SJCRH30 (cell line): ENCODE results near the gene DPP10. TPM values are rescaled to one million over a fixed set of nuclear protein-coding genes. Genes with fewer than 3 reads are reported as not detected.
"Not testable (repeated sequence)": the region's sequence is repeated elsewhere in the genome, so short reads cannot be mapped to it uniquely, and the experiment has no call there.

Source experiments
- DNase-seq, 2 experiments: peaks; one replicate each; pipeline ENCODE4 v3.0.0-alpha.2; 2015 to 2020
- H3K27ac ChIP-seq: fragments of 250-450 bp; sonication (Bioruptor Pico); 2 replicates; pipeline ENCODE4 v1.5.1; 2020; ENCODE audit warnings: mild to moderate bottlenecking, moderate library complexity
- H3K27me3 ChIP-seq: fragments of 250-450 bp; sonication (Bioruptor Pico); 2 replicates; pipeline ENCODE4 v1.5.1; 2020; ENCODE audit warnings: mild to moderate bottlenecking, moderate library complexity
- H3K36me3 ChIP-seq: fragments of 250-450 bp; sonication (Bioruptor Pico); 2 replicates; pipeline ENCODE4 v1.5.1; 2020; ENCODE audit warnings: mild to moderate bottlenecking, moderate library complexity
- H3K4me1 ChIP-seq: fragments of 250-450 bp; sonication (Bioruptor Pico); 2 replicates; pipeline ENCODE4 v1.5.1; 2020; ENCODE audit warnings: mild to moderate bottlenecking, moderate library complexity
- H3K4me3 ChIP-seq: fragments of 250-450 bp; sonication (Bioruptor Pico); 2 replicates; pipeline ENCODE4 v1.5.1; 2020; ENCODE audit warnings: mild to moderate bottlenecking, moderate library complexity
- H3K9me3 ChIP-seq: fragments of 250-450 bp; sonication (Bioruptor Pico); replicated peaks from 2 replicates; pipeline ENCODE4 v1.5.1; 2020; ENCODE audit warnings: mild to moderate bottlenecking, moderate library complexity
- total RNA-seq: library from RNA; depleted of rRNA; stranded (reverse); fragments of >200 nt; shearing (Covaris generic); gene quantifications from 2 replicates; pipeline ENCODE4 v1.2.3, GENCODE V29; 2014; rRNA removed

DPP10 gene
- total RNA-seq: not detected in 2 replicates

DNA sequence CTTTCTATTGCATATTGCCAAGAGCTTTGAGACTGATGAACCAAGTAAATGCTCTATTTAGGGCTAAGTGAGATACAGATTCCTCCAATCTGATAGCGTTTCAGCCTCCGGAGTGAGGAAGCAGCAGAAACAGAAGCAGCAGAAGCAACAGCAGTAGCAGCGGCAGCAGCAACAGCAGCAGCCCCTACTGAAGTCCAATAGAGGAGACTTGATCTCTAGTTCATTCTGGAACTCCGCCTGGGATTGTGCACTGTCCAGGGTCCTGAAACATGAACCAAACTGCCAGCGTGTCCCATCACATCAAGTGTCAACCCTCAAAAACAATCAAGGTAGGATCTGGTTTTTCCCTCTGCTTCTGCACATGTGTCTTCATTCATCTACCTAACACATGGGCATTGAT lies at the start of gene DPP10:
Gene DPP10 (plus strand): TSS at position 132 of the 400 bp plus-strand sequence.
- DNase-seq: peak; percentile 59 to 79
- no peak within 1 kb of the TSS for H3K27ac ChIP-seq
- no peak within 1 kb of the TSS for H3K4me3 ChIP-seq
- no peaks in the 10 kb centered on the region for H3K4me1 ChIP-seq
- no peaks in the 10 kb centered on the region for H3K9me3 ChIP-seq
- H3K36me3 ChIP-seq: no peaks in the 10 kb centered on the region
- H3K27me3 ChIP-seq: no peaks in the 10 kb centered on the region

- H3K27me3 ChIP-seq: no peaks in the 10 kb centered on the region
- H3K27ac ChIP-seq: no peak overlapping the region
- no peaks in the 10 kb centered on the region for H3K4me1 ChIP-seq
- no peaks in the 10 kb centered on the region for H3K9me3 ChIP-seq
- no peaks in the 10 kb centered on the region for H3K36me3 ChIP-seq
- H3K4me3 ChIP-seq: no peak overlapping the region
- no peak for DNase-seq
Observed at GRCh38 chr2:114400890-114401289, 41.6 kb upstream of the DPP10 start.

- Histone ChIP-seq H3K4me1 (no peaks in the 10 kb centered on the region), H3K27me3 (no peaks in the 10 kb centered on the region), H3K9me3 (no peaks in the 10 kb centered on the region), H3K27ac (no peak overlapping the region), H3K36me3 (no peaks in the 10 kb centered on the region), H3K4me3 (no peak overlapping the region)
- no peak for DNase-seq
Observed at GRCh38 chr2:114405247-114406116, 37.0 kb upstream of the DPP10 start.

DNA sequence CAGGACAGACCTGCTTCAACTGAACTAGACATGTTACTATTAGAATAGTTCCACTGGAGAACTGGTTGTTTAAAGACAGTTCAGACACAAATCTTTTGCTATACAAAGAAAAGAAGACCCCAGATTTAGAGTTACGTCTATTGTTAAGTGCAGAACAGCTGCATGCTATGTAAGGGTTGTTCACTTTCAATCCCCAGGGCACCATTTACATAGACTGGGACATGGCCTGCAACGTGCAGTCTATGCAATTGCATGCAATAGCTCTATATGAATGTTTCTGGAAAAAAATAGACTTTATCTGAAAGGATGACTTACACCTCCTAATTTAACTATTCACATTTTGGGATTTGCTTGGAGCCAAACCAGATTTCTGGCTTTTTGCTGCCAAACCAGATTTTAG lies 36.1 kb upstream of the DPP10 start:
- Histone ChIP-seq H3K4me1 (no peaks in the 10 kb centered on the region), H3K27me3 (no peaks in the 10 kb centered on the region), H3K4me3 (no peak overlapping the region), H3K9me3 (no peaks in the 10 kb centered on the region), H3K27ac (no peak overlapping the region), H3K36me3 (no peaks in the 10 kb centered on the region)
- no peak for DNase-seq

DNA sequence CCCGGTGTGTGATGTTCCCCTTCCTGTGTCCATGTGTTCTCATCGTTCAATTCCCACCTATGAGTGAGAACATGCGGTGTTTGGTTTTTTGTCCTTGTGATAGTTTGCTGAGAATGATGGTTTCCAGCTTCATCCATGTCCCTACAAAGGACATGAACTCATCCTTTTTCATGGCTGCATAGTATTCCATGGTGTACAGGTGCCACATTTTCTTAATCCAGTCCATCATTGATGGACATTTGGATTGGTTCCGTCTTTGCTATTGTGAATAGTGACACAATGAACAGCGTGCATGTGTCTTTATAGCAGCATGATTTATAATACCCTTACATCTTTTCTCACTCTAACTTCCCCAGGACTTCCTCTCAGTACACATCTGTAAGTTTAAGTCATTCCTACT lies 35.1 kb upstream of the DPP10 start:
- H3K36me3 ChIP-seq, H3K4me1 ChIP-seq, H3K27me3 ChIP-seq, H3K4me3 ChIP-seq, H3K9me3 ChIP-seq, DNase-seq, H3K27ac ChIP-seq: not testable (repeated sequence)

DNA sequence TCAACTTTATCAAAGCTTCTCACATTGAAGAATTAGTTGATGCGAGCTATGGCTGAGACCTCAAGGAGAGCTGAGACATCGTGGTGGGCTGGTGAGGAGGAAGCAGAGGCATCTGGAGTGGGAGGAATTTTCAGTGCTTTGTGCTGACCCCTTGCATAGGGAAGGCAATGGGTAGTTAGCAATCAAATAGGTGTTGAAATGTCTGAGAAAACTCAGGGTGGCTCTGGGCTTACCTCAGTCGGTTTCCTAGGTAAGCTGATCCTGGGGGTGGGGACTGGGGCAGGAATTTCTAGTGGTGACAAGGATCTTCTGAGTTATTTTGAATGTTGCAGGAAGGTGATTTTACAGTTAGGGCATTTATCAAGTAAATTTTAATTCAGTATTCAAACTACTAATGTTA lies 20.7 kb upstream of the DPP10 start:
- no peak overlapping the region for H3K4me3 ChIP-seq
- no peaks in the 10 kb centered on the region for H3K9me3 ChIP-seq
- no peaks in the 10 kb centered on the region for H3K27me3 ChIP-seq
- no peaks in the 10 kb centered on the region for H3K36me3 ChIP-seq
- H3K27ac ChIP-seq: no peak overlapping the region
- no peak for DNase-seq
- no peaks in the 10 kb centered on the region for H3K4me1 ChIP-seq

DNA sequence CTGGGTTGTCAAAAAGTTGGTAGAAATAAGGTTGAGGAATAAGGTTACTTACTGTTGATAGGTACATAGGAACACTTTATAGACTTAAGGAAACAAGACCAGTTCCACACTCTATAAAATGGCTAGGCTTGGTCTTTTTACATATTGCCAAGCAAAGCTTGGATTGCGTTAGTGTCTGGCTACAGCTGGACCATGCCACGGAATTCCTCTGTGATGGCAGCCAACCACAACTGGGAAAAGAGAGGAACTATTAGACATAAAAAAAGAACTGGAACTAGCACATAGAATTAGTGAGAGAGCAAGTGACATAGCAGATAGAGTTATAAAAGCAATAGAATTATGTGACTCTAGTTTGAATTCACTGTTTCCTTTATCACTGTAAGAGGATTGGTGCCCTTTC lies 17.7 kb upstream of the DPP10 start:
- no peaks in the 10 kb centered on the region for H3K9me3 ChIP-seq
- H3K4me1 ChIP-seq: no peaks in the 10 kb centered on the region
- no peak overlapping the region for H3K4me3 ChIP-seq
- no peak overlapping the region for H3K27ac ChIP-seq
- H3K27me3 ChIP-seq: no peaks in the 10 kb centered on the region
- no peak for DNase-seq
- no peaks in the 10 kb centered on the region for H3K36me3 ChIP-seq

DNA sequence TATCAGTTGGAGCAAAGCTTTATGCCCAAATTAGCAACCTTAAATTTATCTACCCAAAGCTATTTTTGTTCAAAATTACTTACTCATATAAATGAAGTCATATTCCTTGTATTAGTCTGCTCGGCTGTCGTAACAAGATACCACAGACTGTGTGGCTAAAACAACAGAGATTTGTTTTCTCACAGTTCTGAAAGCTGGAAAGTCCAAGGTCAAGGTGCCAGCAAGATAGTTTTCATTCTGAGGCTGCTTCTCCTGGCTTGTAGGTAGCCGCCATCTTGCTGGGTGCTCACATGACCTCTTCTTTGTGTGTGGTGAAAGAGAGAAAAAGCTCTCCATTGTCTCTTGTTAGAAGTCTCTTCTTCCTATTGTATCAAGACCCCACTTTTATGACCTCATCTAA lies 15.7 kb upstream of the DPP10 start:
- no peaks in the 10 kb centered on the region for H3K4me1 ChIP-seq
- H3K27me3 ChIP-seq: no peaks in the 10 kb centered on the region
- no peak overlapping the region for H3K4me3 ChIP-seq
- no peaks in the 10 kb centered on the region for H3K9me3 ChIP-seq
- peak in 1 of 2 experiments; percentile 2 for DNase-seq
- no peaks in the 10 kb centered on the region for H3K36me3 ChIP-seq
- no peak overlapping the region for H3K27ac ChIP-seq

- no peaks in the 10 kb centered on the region for H3K27me3 ChIP-seq
- DNase-seq: no peak
- no peaks in the 10 kb centered on the region for H3K36me3 ChIP-seq
- H3K4me1 ChIP-seq: no peaks in the 10 kb centered on the region
- no peak overlapping the region for H3K4me3 ChIP-seq
- no peaks in the 10 kb centered on the region for H3K9me3 ChIP-seq
- H3K27ac ChIP-seq: no peak overlapping the region
Observed at GRCh38 chr2:114436329-114436728, 6.1 kb upstream of the DPP10 start.

DNA sequence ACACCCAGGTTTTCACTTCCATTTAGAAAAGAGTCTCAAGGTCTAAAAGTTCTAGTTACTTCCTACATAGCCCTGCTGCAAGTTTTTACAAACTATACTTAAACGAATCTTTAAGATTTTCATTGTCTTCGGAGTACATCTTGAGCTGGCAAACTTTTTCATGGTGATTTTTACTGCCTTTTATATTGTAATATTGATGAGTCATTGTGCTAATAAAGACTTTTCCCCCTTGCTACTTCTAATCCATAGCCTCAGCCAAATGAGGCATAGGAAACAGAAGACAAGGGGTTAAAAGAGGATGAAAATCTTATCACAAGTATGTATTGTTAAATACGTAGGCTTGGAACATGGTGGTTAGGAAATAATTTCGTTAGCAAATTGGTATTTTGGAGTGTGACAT lies 4.1 kb downstream of the DPP10 start:
- Histone ChIP-seq H3K27ac (no peak overlapping the region), H3K4me1 (no peaks in the 10 kb centered on the region), H3K9me3 (no peaks in the 10 kb centered on the region), H3K4me3 (no peak overlapping the region), H3K27me3 (no peaks in the 10 kb centered on the region), H3K36me3 (no peaks in the 10 kb centered on the region)
- no peak for DNase-seq

DNA sequence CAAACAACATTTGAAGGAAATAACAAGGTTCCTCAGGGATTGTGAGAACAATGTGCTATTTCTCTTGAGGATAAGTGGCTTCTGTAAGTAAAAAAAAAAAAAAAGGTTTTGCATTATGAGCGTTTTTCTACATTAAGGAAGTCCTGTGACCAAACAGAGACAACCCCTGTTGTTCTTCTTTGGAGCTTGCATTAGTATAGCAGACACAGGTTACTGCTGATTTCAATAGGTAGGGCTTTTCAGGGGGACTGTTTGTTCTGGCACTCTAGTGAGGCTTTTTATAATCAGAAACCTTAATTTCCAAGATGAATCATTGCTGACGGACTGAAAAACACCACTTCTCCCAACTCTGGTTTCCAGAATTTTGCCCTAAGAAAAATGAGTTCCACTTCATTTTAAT lies 8.2 kb downstream of the DPP10 start:
- Histone ChIP-seq H3K27me3 (no peaks in the 10 kb centered on the region), H3K36me3 (no peaks in the 10 kb centered on the region), H3K4me1 (no peaks in the 10 kb centered on the region), H3K4me3 (no peak overlapping the region), H3K27ac (no peak overlapping the region), H3K9me3 (no peaks in the 10 kb centered on the region)
- DNase-seq: no peak

DNA sequence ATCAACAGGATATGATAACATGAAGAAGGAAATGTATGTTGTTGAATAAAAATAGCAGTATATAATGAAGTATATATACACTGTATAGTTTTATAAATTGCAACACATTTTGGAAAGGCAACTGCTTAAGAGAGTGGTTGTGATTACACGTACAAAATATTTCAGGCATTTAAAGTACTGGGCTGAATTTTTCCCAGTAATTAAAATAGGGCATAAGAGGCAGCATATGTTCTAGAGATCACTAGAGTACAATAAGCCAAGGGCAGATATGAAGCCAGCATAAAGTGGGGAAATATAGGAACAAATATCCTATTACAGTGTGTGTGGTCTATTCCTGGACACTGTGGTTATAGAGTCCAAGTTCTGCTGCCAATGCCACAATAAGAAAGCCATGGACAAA lies 14.1 kb downstream of the DPP10 start:
- peak in 1 of 2 experiments; percentile 7 for DNase-seq

GRCh38 chr2:114457956-114458355 lies 15.5 kb downstream of the DPP10 start:
- no peak overlapping the region for H3K27ac ChIP-seq
- no peak overlapping the region for H3K4me3 ChIP-seq
- no peak for DNase-seq
- no peaks in the 10 kb centered on the region for H3K9me3 ChIP-seq
- H3K4me1 ChIP-seq: peaks cover 3% of the 10 kb centered on the region; the same call in 1 of the 2 replicates
- H3K27me3 ChIP-seq: no peaks in the 10 kb centered on the region
- no peaks in the 10 kb centered on the region for H3K36me3 ChIP-seq

More for the DNA sequence above, 14.1 kb downstream of the DPP10 start:
- Histone ChIP-seq H3K27me3 (no peaks in the 10 kb centered on the region), H3K27ac (no peak overlapping the region), H3K4me1 (peaks cover 3% of the 10 kb centered on the region; the same call in 1 of the 2 replicates), H3K4me3 (no peak overlapping the region), H3K36me3 (no peaks in the 10 kb centered on the region), H3K9me3 (no peaks in the 10 kb centered on the region)

- Histone ChIP-seq H3K9me3 (no peaks in the 10 kb centered on the region), H3K27me3 (no peaks in the 10 kb centered on the region; the same call in 1 of the 2 replicates), H3K36me3 (no peaks in the 10 kb centered on the region), H3K27ac (no peak overlapping the region), H3K4me1 (peaks cover 3% of the 10 kb centered on the region; the same call in 1 of the 2 replicates), H3K4me3 (no peak overlapping the region)
- no peak for DNase-seq
Observed at GRCh38 chr2:114461116-114461515, 18.7 kb downstream of the DPP10 start.

- no peaks in the 10 kb centered on the region for H3K4me1 ChIP-seq
- DNase-seq: no peak
- no peaks in the 10 kb centered on the region for H3K36me3 ChIP-seq
- H3K27me3 ChIP-seq: no peaks in the 10 kb centered on the region; the same call in 1 of the 2 replicates
- H3K27ac ChIP-seq: no peak overlapping the region
- H3K4me3 ChIP-seq: no peak overlapping the region
- no peaks in the 10 kb centered on the region for H3K9me3 ChIP-seq
Observed at GRCh38 chr2:114464961-114465706, 22.7 kb downstream of the DPP10 start.
